ENCODE measurements around the gene MAMLD1.

MAMLD1 gene

DNA sequence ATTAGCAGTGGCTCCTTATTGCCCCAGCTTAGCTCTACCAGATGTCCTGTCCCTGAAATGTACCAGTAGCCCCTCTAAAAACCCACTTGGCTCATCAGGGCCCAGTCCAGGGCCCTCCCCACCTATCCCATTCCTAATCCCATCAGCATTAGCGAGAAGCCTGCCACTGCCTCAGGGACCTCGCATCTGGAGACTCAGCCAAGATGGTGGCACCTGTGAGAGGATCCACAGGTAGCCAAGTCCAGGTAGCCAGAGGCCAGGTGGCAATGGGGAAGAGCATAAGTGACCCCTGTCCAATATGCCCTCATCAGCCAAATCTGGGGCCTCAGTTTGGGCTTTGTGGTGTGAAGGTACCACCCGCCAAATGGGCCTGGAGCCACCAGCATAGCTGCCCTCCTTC, 97.7 kb downstream of the MAMLD1 start:
- no peak for DNase-seq

DNA sequence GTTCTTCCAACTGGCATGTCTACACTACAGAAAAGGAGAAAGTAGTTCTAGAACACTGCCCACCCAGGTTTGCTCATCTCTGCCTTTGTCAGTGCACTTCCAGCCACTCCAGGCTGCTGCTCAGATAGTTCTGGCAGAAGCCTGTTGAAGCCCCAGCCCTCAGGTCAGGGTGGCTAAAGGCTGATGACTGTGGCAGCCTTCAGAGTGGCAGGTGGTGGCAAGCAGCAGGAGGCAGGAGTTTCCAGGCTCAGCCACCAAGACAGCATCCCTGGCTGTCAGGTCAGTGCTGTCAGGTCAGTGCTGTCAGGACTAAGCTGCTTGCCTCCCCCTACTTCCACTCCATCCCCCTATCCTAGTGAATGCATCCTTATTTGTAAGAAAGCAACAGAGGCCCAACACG, 100.4 kb downstream of the MAMLD1 start:
- no peak for DNase-seq

DNA sequence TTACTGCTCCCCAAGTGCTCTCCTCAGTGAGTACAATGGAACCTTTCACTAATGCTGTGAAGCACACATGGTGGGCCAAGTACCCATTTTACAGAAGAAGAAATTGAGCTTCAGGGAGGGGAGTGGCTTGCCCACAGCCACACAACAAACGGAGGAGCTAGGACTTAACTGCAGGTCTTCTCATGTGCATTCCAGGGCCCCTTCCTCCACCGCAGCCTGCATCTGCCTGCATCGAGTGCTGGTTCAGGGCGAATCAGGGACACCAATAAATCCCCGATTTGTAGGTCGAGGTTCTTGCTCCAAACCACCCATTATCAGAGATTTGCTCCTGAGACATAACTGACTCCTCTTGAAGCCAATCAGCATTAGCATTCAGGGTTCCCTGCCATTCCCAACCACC, 100.9 kb downstream of the MAMLD1 start:
- DNase-seq = no peak

- DNase-seq = no peak
Observed at GRCh38 chrX:150465326-150465725, 102.2 kb downstream of the MAMLD1 start.

DNA sequence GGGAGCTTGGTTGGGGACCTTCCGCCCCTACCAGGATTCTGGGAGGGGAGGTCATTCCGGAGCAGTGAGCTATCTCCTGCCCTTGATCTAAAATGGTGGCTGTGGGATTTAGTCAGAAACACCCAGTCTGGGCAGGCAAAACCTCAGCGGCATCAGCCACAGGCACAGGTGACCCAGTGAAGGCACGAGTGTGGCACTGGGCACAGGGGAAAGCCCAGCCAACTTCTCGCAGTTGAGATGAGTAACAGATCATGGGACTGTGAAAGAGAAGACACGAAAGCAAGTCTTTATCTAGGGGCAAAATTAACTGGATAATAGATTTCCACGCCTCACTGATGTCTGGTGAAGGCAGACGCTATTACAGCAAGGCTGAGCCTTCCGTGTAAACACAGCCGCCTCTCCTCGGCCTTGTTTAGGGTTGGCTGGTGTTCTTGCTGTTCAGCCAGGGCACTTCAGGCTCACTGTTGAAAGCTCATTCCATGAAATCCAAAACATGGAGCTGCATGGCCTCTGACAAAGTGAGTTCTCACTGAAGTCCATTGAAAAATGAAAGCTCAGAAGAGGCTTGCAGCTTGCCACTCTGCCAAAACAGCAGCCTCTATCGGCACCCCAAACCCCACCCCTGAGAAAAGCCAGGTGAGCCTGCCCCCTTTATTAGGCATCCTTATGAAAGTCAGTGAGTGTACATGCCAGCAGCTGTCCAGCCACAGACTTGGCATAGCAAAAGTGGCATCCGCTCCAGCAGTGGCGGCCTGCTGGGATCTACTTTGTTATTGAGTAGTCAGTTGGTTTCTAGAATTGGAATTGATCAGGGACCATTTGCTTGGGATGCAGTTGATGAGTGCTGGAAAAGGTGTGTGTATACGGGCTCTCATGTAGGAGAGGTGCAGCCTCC, 103.0 kb downstream of the MAMLD1 start:
- peak in 1 of 2 experiments; percentile 4 for DNase-seq

DNA sequence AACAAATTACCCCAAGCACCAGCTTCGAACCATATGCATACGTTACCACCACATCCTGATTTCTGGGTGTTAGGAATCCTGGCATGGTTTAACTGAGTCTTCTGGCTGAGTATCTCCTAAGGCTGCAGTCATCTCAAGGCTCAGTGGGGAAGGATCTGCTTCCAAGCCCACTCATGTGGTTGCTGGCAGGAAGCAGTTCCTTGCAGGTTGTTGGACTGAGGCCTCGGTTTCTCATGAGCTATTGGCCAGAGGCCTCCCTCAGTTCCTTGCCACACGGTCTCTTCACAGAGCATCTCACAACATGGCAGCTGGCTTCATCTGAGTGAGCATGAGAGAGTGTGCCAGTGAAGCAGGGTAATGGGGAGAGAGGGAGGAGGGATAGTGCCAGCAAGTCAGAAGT, 109.2 kb downstream of the MAMLD1 start:
- no peak for DNase-seq

GRCh38 chrX:150473371-150473770, 110.3 kb downstream of the MAMLD1 start:
- DNase-seq = no peak

DNA sequence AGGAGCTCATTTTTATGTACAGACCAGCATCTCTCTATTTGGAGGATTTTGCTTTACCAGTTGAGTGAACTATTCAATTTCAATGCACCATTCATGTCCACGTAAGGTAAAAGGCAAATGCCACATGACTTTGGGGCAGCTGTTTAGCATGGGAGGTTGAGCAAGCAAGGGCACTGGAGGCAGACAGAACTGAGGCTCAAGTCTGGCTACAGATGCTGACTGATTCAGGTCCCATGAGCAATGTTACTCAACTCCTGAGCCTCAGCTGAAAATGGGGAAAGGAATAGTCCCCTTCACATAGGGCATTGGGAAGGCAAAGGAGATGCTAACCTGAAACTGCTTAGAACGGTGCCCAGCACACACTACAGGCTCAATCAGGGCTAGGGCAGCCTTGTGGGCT, 112.3 kb downstream of the MAMLD1 start:
- DNase-seq = no peak

GRCh38 chrX:150476164-150476699, 113.1 kb downstream of the MAMLD1 start:
- no peak for DNase-seq

DNA sequence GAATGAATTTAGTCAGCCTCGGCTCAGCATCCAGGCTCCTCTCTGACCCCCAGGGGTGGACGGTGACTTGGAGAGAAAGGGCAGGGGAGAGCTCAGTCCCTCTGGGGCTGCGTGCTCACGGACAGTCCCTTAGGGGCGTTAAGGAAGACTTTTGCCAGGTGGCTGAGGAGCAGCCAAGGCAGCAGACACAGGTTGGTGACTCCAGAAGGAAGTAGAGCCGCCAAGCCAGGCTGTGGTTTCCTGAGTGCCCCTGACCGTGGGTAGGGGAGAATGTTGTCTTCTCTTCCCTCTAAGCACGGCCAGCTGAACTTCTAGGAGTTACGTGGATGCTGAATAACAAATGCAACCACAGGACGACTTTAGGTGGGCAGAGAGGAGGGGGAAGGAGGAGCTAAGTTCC, 114.3 kb downstream of the MAMLD1 start:
- no peak for DNase-seq

GRCh38 chrX:150478496-150479492, 115.7 kb downstream of the MAMLD1 start:
- peak in 1 of 2 experiments; percentile 40 for DNase-seq

DNA sequence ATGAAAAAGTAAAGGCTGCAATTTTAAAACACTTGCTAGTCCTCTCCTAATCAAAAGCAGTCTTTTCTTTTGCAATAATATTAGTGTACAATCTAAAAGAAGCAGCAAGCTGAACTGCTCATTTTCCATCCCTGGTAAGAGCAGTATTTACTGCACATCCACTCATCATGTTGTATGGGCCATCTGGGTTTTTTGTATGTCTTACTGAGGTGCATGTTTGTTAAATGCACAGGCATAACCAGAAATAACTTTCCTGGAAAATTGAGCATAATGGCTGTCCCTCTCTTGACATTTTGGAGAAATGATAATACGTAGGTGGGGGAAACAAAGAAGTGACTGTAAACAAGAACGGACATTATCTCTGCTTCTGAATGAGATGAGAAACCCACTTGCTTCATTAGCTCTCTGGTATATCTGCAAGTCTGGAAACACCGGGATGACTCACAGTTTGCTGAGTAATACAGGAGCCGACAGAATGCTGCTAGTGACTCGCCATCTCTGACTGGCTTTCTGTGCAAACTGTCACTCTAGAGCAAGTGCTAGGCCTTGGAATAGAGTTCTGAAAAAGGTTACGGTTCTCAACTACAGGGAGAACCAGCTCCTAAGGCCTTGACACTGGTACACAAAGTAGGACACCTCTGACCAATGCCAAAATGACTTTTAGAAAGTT, 119.6 kb downstream of the MAMLD1 start:
- peak; percentile 54 to 66 for DNase-seq

DNA sequence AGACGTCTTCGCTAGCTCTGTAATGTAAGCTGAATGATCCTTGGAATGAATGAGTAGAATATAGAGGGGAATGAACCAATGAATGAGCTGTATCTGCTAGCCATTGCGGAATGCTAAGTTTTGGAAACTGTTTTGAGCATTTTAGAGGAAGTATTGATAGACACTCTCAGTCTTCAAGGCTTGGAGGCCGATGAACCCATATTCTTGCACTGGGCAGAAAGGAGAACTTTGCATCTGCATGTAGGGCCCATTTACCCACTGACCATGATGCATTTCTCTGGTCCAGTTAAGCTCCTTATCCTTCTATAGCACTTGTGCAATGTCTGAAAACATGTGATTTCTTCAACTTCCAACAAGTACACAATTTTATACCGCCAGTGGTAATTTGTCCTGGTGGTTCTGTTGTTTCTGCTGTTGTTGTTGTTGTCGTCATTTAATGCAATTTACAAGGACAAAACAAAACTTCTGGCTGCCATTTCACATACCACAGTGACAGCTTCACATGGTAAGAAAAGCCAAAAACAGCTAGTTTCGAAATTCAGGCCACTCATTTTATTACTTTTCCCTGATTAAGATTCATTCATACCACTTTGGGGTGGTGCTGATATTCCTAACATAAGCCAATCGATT, 120.4 kb downstream of the MAMLD1 start:
- no peak for DNase-seq

- DNase-seq = peak; percentile 57 to 62
Observed at GRCh38 chrX:150486011-150486410, 122.9 kb downstream of the MAMLD1 start.

DNA sequence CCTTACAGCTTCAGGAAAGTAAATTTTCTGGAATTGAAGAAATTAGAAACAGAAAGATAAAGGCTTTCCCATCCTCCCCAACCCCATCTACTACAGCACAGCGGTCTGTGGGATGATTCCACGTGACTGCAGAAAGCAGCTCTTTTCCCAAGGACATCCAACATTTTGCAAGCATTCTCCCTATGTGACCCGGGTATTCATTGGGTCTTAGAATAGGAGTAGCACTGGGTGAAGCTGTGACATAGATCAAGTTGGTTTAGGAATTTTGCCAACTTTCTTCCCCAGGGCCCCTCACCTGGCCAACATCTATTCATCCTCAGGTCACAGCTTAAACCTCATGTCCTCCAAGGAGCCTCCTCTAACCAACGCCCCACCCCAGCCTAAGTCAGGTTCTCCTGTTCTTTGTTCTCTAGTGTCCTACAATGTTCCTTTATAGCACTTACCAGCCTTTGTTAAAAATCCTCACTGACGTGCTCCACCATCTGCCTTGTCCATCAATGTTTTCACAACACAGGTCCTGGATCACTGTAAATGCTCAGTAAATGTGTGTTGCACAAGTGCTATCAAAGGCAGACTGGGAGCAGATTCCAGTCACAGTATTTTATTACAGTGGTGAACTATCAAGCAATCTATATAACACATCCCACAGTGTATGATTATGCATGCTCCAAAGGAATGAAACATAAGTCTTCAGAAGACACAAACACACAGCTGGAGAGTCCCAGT, 124.4 kb downstream of the MAMLD1 start:
- no peak for DNase-seq

- no peak for DNase-seq
Observed at GRCh38 chrX:150489359-150490015, 126.4 kb downstream of the MAMLD1 start.

DNA sequence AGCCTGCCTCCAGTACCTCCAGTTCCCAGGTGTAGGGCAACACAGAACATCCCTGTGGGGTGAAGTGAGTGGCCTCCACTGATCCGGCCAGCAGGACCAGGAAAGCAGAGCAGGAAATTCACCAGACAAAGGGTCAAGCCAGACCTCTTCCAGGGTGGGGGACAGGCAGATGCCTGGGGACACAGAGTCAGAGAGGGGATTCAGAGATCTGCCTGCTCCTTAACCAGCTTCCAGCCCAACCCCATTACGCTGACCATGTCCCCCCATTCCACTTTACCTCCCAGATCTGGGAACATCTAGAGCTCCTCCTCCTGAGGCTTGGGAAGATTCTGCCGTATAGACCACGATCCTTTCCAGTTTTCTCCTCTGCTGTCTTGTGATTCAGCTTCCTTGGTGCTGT, 132.4 kb downstream of the MAMLD1 start:
- no peak for DNase-seq

- DNase-seq = no peak
Observed at GRCh38 chrX:150499240-150499639, 136.1 kb downstream of the MAMLD1 start.

- DNase-seq = no peak
Observed at GRCh38 chrX:150502091-150502490, 139.0 kb downstream of the MAMLD1 start.

DNA sequence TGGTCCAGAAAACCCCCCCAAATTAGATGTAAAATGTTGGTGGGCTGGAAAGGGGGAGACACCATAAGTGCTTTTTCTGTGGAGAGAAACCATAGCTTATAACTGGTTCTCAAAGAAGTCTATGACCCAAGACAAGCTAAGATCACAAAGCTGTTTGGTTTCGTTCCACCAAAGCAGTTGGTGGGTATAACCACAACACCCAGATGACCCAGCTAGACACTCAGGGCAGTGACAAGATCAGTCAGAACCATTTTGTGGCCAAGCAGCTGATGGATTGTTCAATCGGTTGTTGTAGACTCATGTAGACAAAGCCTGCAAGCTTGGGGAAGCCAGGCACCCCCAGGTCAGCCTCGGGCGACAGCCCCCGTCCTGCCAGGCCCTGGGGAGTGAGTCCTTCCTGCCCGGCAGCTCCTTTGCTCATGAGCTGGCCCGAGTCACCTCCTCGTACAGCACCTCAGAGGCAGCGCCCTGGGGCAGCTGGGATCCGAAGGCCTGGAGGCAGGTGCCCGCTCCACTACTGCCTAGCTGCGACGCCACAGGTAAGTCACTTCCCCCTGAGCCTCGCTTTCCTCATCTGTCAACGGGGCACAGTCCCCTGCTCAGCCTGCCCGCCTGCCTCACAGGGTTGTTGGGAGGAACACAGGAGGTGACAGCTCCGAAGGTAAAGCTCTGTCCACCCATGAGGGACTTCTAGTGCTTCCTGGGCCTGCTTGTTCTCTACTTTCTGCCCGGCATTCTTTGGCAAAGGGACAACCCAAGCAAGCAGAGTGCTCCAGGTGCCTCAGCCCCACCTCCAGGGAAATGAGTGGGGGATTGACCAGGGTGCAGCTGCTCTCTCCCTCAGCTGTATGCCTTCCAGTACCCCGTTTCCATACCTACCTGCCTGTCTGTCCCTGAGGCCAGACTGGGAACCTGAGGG, 140.1 kb downstream of the MAMLD1 start:
- DNase-seq = no peak
